Naive B cell (primary cell): Measurements from ENCODE around the gene HASPIN. TPM values are rescaled to one million over a fixed set of nuclear protein-coding genes. Genes with fewer than 3 reads are reported as not detected.
"Not testable (repeated sequence)": the region's sequence is repeated elsewhere in the genome, so short reads cannot be mapped to it uniquely, and the experiment has no call there.

ENCODE experiments used
- ATAC-seq, 2 donors: fragments of 150-1000 bp; cut with Tn5 transposase; 2 replicates each; pipeline ENCODE4 v1.10.0; 2021; ENCODE audit warnings: low read depth in 2 of 2, mild to moderate bottlenecking in 2 of 2, moderate library complexity in 2 of 2
- DNase-seq: peaks from one replicate; pipeline ENCODE4 v3.0.0; 2022
- H3K27ac Mint-ChIP-seq, 6 donors: one replicate each; pipeline ENCODE4 v1.8.0; 2020 to 2022; ENCODE audit warnings: mild to moderate bottlenecking in 6 of 6, mixed read lengths in 6 of 6, moderate library complexity in 5 of 6, inconsistent platforms in 2 of 6
- H3K27me3 Mint-ChIP-seq, 3 donors: one replicate each; pipeline ENCODE4 v1.8.0; 2021 to 2022; ENCODE audit warnings: mixed read lengths in 3 of 3, mild to moderate bottlenecking in 1 of 3
- H3K36me3 Mint-ChIP-seq, 2 donors: one replicate each; pipeline ENCODE4 v1.8.0; 2020 to 2022; ENCODE audit warnings: mixed read lengths in 2 of 2, inconsistent platforms in 1 of 2, mild to moderate bottlenecking in 1 of 2
- H3K4me1 Mint-ChIP-seq, 3 donors: one replicate each; pipeline ENCODE4 v1.8.0; 2020 to 2022; ENCODE audit warnings: mixed read lengths in 3 of 3, inconsistent platforms in 1 of 3, mild to moderate bottlenecking in 1 of 3, moderate library complexity in 1 of 3
- H3K4me3 Mint-ChIP-seq, 8 donors: one replicate each; pipeline ENCODE4 v1.8.0; 2020 to 2022; ENCODE audit warnings: mild to moderate bottlenecking in 8 of 8, mixed read lengths in 8 of 8, moderate library complexity in 8 of 8, inconsistent platforms in 2 of 8
- H3K9me3 Mint-ChIP-seq, 7 donors: one replicate each; pipeline ENCODE4 v1.8.0; 2020 to 2022; ENCODE audit warnings: mixed read lengths in 7 of 7, mild to moderate bottlenecking in 5 of 7, inconsistent platforms in 2 of 7, moderate library complexity in 1 of 7
- polyA plus RNA-seq, 6 donors: library from polyadenylated mRNA; unstranded; fragments of 300-500 nt; fragmentation: Illumina TruSeq; gene quantifications; one replicate each; pipeline ENCODE4 v1.2.3, GENCODE V29; 2021; ENCODE audit warnings: low read depth in 6 of 6

HASPIN gene
- polyA plus RNA-seq, 6 donors from 2014 or later, result 0.19 to 2.3 (median 0.74) TPM

GRCh38 chr17:3689262-3690093 lies 34.2 kb upstream of the HASPIN start:
- Mint-ChIP-seq H3K9me3 (no peaks in the 10 kb centered on the region), H3K4me3 (peak overlapping the region; percentile 79 to 96 (median 88)), H3K27ac (peak overlapping the region; percentile 72 to 97 (median 90)), H3K4me1 (peaks cover 43 to 65% (median 51%) of the 10 kb centered on the region in 3 donors), H3K36me3 (peaks cover 9 to 14% of the 10 kb centered on the region in 2 donors), H3K27me3 (no peaks in the 10 kb centered on the region)
- ATAC-seq, result no peak
- peak; percentile 19 for DNase-seq

- H3K4me3 Mint-ChIP-seq, result peak overlapping the region; percentile 79 to 98 (median 88)
- peaks cover 44 to 59% (median 48%) of the 10 kb centered on the region in 3 donors for H3K4me1 Mint-ChIP-seq
Measured at GRCh38 chr17:3690094-3690715, 33.5 kb upstream of the HASPIN start.

GRCh38 chr17:3691617-3692067 lies 32.1 kb upstream of the HASPIN start:
- DNase-seq, result no peak
- Mint-ChIP-seq H3K36me3 (peaks cover 14 to 21% of the 10 kb centered on the region in 2 donors), H3K4me1 (peaks cover 46 to 61% (median 52%) of the 10 kb centered on the region in 3 donors), H3K9me3 (no peaks in the 10 kb centered on the region), H3K4me3 (peak overlapping the region; percentile 75 to 99 (median 90)), H3K27ac (peak overlapping the region in 5 of 6 donors; percentile 44 to 95 (median 95)), H3K27me3 (no peaks in the 10 kb centered on the region)
- no peak for ATAC-seq

More at GRCh38 chr17:3690094-3690715, 33.5 kb upstream of the HASPIN start:
- no peak for DNase-seq
- no peak for ATAC-seq
- H3K36me3 Mint-ChIP-seq, result peaks cover 14% of the 10 kb centered on the region in 2 donors
- H3K27ac Mint-ChIP-seq, result peak overlapping the region in 5 of 6 donors; percentile 81 to 97 (median 95)
- no peaks in the 10 kb centered on the region for H3K27me3 Mint-ChIP-seq
- no peaks in the 10 kb centered on the region for H3K9me3 Mint-ChIP-seq

- Mint-ChIP-seq H3K9me3 (no peaks in the 10 kb centered on the region), H3K27me3 (no peaks in the 10 kb centered on the region), H3K4me3 (peak overlapping the region; percentile 92 to 99 (median 98)), H3K4me1 (peaks cover 46 to 67% (median 59%) of the 10 kb centered on the region in 3 donors), H3K36me3 (peaks cover 14 to 21% of the 10 kb centered on the region in 2 donors), H3K27ac (peak overlapping the region in 4 of 6 donors; percentile 79 to 95 (median 94))
- ATAC-seq (no peak), DNase-seq (no peak)
Measured at GRCh38 chr17:3692346-3692745, 31.4 kb upstream of the HASPIN start.

- Mint-ChIP-seq H3K4me1 (peaks cover 42 to 72% (median 64%) of the 10 kb centered on the region in 3 donors), H3K27me3 (no peaks in the 10 kb centered on the region), H3K27ac (peak overlapping the region; percentile 80 to 96 (median 94)), H3K36me3 (peaks cover 13 to 21% of the 10 kb centered on the region in 2 donors), H3K4me3 (peak overlapping the region; percentile 92 to 99 (median 98)), H3K9me3 (no peaks in the 10 kb centered on the region)
- ATAC-seq, result no peak
- DNase-seq, result peak; percentile 27
Measured at GRCh38 chr17:3693141-3693540, 30.6 kb upstream of the HASPIN start.

GRCh38 chr17:3693829-3694231 lies 29.9 kb upstream of the HASPIN start:
- H3K27me3 Mint-ChIP-seq, result no peaks in the 10 kb centered on the region
- no peaks in the 10 kb centered on the region for H3K9me3 Mint-ChIP-seq
- ATAC-seq (peak; percentile 63 to 67), DNase-seq (peak; percentile 81)
- peak overlapping the region; percentile 95 to 99 (median 98) for H3K27ac Mint-ChIP-seq
- H3K4me3 Mint-ChIP-seq, result peak overlapping the region; percentile 95 to 99 (median 98)
- H3K4me1 Mint-ChIP-seq, result peaks cover 35 to 71% (median 64%) of the 10 kb centered on the region in 3 donors
- H3K36me3 Mint-ChIP-seq, result peaks cover 8 to 15% of the 10 kb centered on the region in 2 donors

GRCh38 chr17:3695129-3695722 lies 28.5 kb upstream of the HASPIN start:
- peak; percentile 39 for DNase-seq
- Mint-ChIP-seq H3K27me3 (no peaks in the 10 kb centered on the region), H3K4me1 (peaks cover 30 to 74% (median 68%) of the 10 kb centered on the region in 3 donors), H3K36me3 (peaks cover 3 to 15% of the 10 kb centered on the region in 2 donors), H3K27ac (peak overlapping the region in 5 of 6 donors; percentile 51 to 99 (median 96)), H3K4me3 (peak overlapping the region; percentile 95 to 99 (median 98)), H3K9me3 (peaks cover 0 to 2% (median 0%) of the 10 kb centered on the region in 7 donors)
- peak; percentile 3 for ATAC-seq

- Mint-ChIP-seq H3K36me3 (peaks cover 3 to 15% of the 10 kb centered on the region in 2 donors), H3K9me3 (peaks cover 0 to 2% (median 0%) of the 10 kb centered on the region in 7 donors), H3K27ac (peak within 1 kb of the TSS; percentile 95 to 99 (median 99)), H3K4me1 (peaks cover 26 to 74% (median 68%) of the 10 kb centered on the region in 3 donors), H3K27me3 (no peaks in the 10 kb centered on the region), H3K4me3 (peak within 1 kb of the TSS; percentile 95 to 100 (median 99))
- peak; percentile 55 to 61 for ATAC-seq
- DNase-seq, result peak; percentile 69
Measured at GRCh38 chr17:3695723-3696411, 27.8 kb upstream of the HASPIN start, which contains the start of gene P2RX5. TSS of gene P2RX5 (minus strand) at chr17:3696155. CDS start at chr17:3696005, 150 bp downstream.

- DNase-seq (no peak), ATAC-seq (no peak)
- peak overlapping the region; percentile 80 to 100 (median 98) for H3K4me3 Mint-ChIP-seq
- H3K4me1 Mint-ChIP-seq, result peaks cover 22 to 65% (median 64%) of the 10 kb centered on the region in 3 donors
- no peaks in the 10 kb centered on the region for H3K27me3 Mint-ChIP-seq
- H3K36me3 Mint-ChIP-seq, result peaks cover 3 to 15% of the 10 kb centered on the region in 2 donors
- H3K27ac Mint-ChIP-seq, result peak overlapping the region in 2 of 6 donors; percentile 47 to 95
- H3K9me3 Mint-ChIP-seq, result peaks cover 0 to 2% (median 0%) of the 10 kb centered on the region in 7 donors
Measured at GRCh38 chr17:3697103-3697476, 26.6 kb upstream of the HASPIN start.

GRCh38 chr17:3698139-3698538 lies 25.6 kb upstream of the HASPIN start:
- Mint-ChIP-seq H3K36me3 (peaks cover 8 to 15% of the 10 kb centered on the region in 2 donors), H3K27ac (peak overlapping the region in 1 of 6 donors; percentile 69), H3K27me3 (no peaks in the 10 kb centered on the region), H3K4me1 (peaks cover 21 to 66% (median 64%) of the 10 kb centered on the region in 3 donors), H3K9me3 (peaks cover 0 to 7% (median 0%) of the 10 kb centered on the region in 7 donors), H3K4me3 (peak overlapping the region in 6 of 8 donors; percentile 9 to 98 (median 82))
- DNase-seq (no peak), ATAC-seq (no peak)

- peaks cover 0 to 7% (median 0%) of the 10 kb centered on the region in 7 donors for H3K9me3 Mint-ChIP-seq
- no peak for ATAC-seq
- peaks cover 4 to 8% of the 10 kb centered on the region in 2 donors for H3K36me3 Mint-ChIP-seq
- H3K27me3 Mint-ChIP-seq, result no peaks in the 10 kb centered on the region
- H3K4me1 Mint-ChIP-seq, result peaks cover 10 to 68% (median 63%) of the 10 kb centered on the region in 3 donors
- no peak for DNase-seq
- no peak overlapping the region for H3K27ac Mint-ChIP-seq
- H3K4me3 Mint-ChIP-seq, result no peak overlapping the region
Measured at GRCh38 chr17:3699951-3700350, 23.8 kb upstream of the HASPIN start.

GRCh38 chr17:3702041-3702539 lies 21.6 kb upstream of the HASPIN start:
- Mint-ChIP-seq H3K4me1 (peaks cover 12 to 75% (median 61%) of the 10 kb centered on the region in 3 donors), H3K4me3 (peak overlapping the region in 1 of 8 donors; percentile 70)
- DNase-seq, H3K27me3 Mint-ChIP-seq, ATAC-seq, H3K9me3 Mint-ChIP-seq, H3K36me3 Mint-ChIP-seq, H3K27ac Mint-ChIP-seq: not testable (repeated sequence)
